Mesodermal cell (in vitro differentiated cells): ENCODE measurements around the gene PRPS2.

Experiments
- H3K27ac ChIP-seq: 2 replicates; pipeline ENCODE4 v1.7.0; 2013; ENCODE audit warnings: mild to moderate bottlenecking, low read depth, low read length, moderate library complexity; ENCODE audit not compliant: severe bottlenecking
- H3K36me3 ChIP-seq: 2 replicates; pipeline ENCODE4 v1.7.1; 2013; ENCODE audit warnings: mild to moderate bottlenecking, low read length, moderate library complexity; ENCODE audit not compliant: control insufficient read depth, insufficient read depth
- H3K4me1 ChIP-seq: one replicate; pipeline ENCODE4 v1.7.1; 2013; ENCODE audit warnings: mild to moderate bottlenecking, low read length; ENCODE audit not compliant: insufficient read depth, control insufficient read depth, poor library complexity, severe bottlenecking
- H3K4me3 ChIP-seq: 2 replicates; pipeline ENCODE4 v1.7.0; 2013; ENCODE audit warnings: low read length, control low read depth, mild to moderate bottlenecking; ENCODE audit not compliant: insufficient read depth, poor library complexity, severe bottlenecking; ENCODE audit errors: extremely low read depth
- H3K9me3 ChIP-seq: 2 replicates; pipeline ENCODE4 v1.7.1; 2013; ENCODE audit warnings: mild to moderate bottlenecking, low read length, moderate library complexity; ENCODE audit not compliant: control insufficient read depth
- WGBS, 2 experiments: methylation state at CpG; one replicate each; pipeline ENCODE4 v1.1.5; 2013; ENCODE audit warnings: missing lambda C conversion rate in 2 of 2; ENCODE audit not compliant: insufficient coverage in 2 of 2; 5-methylcytosine and 5-hydroxymethylcytosine counted together

The PRPS2 gene

DNA sequence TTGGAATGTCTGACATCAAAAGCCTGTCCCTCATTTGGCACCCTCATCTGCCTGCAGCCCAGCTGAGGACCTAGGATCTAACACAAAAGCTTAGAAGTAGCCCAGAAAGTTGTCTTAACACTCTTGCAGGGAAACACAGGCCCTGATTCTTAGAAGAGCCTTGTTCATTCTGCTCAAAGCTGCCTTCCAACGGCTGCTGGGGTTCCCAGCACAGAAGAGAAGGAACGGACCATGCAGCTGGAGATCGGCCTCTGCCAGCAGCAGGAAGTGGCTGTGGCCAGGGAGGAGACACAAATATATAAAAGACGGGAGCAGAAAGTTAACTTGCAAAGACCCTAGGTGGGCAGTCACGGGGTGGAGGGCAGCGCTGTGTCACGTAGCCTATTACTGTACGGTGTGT lies 20.4 kb downstream of the PRPS2 start:
- Histone ChIP-seq H3K27ac (no peak overlapping the region), H3K4me1 (no peaks in the 10 kb centered on the region), H3K4me3 (no peak overlapping the region), H3K9me3 (no peaks in the 10 kb centered on the region), H3K36me3 (peaks cover 8% of the 10 kb centered on the region)
- 92% methylated on average over 5 to 8 of the region's 8 CpGs for WGBS, 2 experiments

DNA sequence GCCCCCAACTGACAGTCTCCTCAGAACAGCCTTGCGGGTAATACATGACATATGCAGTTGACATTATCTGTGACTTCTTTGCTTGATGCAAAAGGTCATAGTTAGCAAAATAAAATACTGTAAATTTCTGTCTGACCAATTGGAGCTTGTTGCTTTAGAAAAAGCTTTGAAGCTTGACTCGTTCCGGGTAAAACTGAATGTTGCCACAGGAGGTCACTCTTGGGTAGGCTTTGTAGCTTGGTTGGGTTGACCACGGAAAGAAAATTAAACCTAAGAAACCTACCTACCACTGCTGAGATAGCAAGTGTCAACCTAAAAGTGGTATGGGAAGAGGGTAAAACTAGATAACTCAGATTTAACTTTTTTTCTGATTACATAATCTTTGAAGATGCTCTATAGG lies 23.2 kb downstream of the PRPS2 start:
- WGBS, 2 experiments = no CpG with 5 or more reads among the region's 4 CpGs
- Histone ChIP-seq H3K36me3 (peaks cover 8% of the 10 kb centered on the region), H3K4me1 (no peaks in the 10 kb centered on the region), H3K27ac (no peak overlapping the region), H3K4me3 (no peak overlapping the region), H3K9me3 (no peaks in the 10 kb centered on the region)

DNA sequence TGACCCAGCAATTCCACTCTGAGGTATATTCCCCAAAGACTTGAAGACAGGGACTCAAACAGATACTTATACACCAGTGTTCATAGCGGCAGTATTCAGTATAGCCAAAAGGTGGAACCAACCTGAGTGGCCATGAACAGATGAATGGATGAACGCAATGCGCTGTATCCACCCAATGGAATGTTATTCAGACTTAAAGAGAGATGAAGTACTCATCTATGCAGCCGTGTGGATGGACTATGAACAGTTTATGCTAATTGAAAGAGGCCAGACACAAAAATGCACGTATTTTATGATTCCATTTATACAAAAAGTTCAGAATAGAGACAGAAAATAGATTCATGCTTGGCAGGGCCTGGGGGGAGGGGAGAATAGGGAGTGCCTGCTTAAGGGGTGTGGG lies 26.3 kb downstream of the PRPS2 start:
- WGBS, 2 experiments = 50 to 67% methylated on average over 2 to 3 of the region's 5 CpGs
- Histone ChIP-seq H3K36me3 (peaks cover 16% of the 10 kb centered on the region), H3K27ac (no peak overlapping the region), H3K4me1 (no peaks in the 10 kb centered on the region), H3K9me3 (no peaks in the 10 kb centered on the region), H3K4me3 (no peak overlapping the region)

DNA sequence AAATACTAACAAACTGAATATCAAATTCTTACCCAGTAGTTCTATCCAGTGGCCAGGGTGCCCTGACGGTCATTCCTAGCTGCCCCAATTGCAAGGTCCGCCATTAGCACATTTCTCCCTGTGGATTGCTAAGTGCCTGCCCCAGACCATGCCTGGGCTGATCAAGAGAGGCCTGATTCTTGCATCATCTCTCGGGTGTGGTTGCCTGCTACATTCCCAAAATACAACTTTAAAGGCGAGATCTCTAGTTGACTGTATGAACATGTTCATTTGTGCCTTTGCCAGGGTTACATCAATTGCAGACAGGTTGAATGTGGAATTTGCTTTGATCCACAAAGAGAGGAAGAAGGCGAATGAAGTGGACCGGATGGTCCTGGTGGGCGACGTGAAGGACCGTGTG lies 28.0 kb downstream of the PRPS2 start:
- no peak overlapping the region for H3K4me3 ChIP-seq
- H3K9me3 ChIP-seq = no peaks in the 10 kb centered on the region
- H3K27ac ChIP-seq = no peak overlapping the region
- no peaks in the 10 kb centered on the region for H3K4me1 ChIP-seq
- peaks cover 22% of the 10 kb centered on the region for H3K36me3 ChIP-seq
- 95 to 100% methylated on average over 1 to 4 of the region's 9 CpGs for WGBS, 2 experiments

DNA sequence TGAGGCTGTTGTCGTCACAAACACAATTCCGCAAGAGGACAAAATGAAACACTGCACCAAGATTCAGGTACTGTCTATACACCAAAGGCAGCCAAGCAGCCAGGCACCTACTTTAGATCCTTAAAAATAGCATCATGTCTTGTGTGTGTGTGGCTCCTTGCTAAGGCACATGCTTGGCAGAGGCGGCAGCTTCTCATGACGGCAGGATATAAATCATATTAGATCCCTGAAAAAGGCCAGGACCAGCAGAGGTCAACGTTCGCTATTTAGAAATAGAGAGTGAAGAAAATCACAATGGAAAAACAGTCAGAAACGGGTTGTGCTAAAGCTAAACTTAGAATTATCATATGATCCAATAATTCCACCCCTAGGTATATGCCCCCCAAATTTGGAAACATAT lies 29.5 kb downstream of the PRPS2 start:
- Histone ChIP-seq H3K9me3 (no peaks in the 10 kb centered on the region), H3K36me3 (peaks cover 26% of the 10 kb centered on the region), H3K4me3 (no peak overlapping the region), H3K4me1 (peaks cover 3% of the 10 kb centered on the region), H3K27ac (no peak overlapping the region)
- WGBS, 2 experiments = no CpG with 5 or more reads among the region's 7 CpGs

DNA sequence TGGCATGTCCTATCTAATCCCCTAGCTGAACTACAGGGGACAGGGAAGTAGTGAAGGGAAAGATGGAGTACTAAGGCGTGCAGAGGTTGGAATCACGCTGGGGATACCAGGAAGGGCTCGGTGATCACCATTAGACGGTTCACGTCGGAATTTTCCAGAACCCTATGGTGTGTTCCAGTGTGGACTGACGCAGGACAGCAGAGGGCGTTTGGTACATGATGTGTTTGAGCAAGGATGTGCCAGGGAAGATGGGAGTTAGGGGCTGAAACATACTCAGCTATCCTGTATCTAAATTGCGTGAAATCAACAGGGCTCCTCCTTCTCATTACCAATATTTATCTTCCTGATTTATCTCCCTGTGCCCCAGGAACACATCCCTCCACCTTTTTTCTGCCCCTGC lies 33.7 kb downstream of the PRPS2 start:
- H3K4me1 ChIP-seq = peaks cover 5% of the 10 kb centered on the region
- 100% methylated on average over 3 to 4 of the region's 9 CpGs for WGBS, 2 experiments
- no peak overlapping the region for H3K27ac ChIP-seq
- peaks cover 20% of the 10 kb centered on the region for H3K36me3 ChIP-seq
- no peak overlapping the region for H3K4me3 ChIP-seq
- H3K9me3 ChIP-seq = no peaks in the 10 kb centered on the region

DNA sequence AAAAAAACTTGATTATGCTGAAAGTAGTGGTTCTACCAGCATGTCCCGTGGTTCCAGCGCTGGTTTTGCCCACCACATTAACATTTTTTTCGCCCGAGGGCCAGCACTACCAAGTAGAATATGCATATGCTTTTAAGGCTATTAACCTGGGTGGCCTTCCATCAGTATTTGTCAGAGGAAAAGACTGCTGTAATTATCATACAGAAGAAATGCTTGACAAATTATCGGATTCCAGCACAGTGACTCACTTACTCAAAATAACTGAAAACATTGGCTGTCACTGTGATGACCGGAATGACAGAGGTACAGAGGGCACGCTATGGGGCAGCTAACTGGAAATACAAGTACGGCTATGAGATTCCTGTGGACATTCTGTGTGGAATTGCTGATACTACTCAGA lies 34.6 kb downstream of the PRPS2 start:
- H3K36me3 ChIP-seq = peaks cover 14% of the 10 kb centered on the region
- no peak overlapping the region for H3K4me3 ChIP-seq
- H3K4me1 ChIP-seq = peaks cover 5% of the 10 kb centered on the region
- WGBS, 2 experiments = 100% methylated on average over 1 to 3 of the region's 8 CpGs
- no peak overlapping the region for H3K27ac ChIP-seq
- no peaks in the 10 kb centered on the region for H3K9me3 ChIP-seq

DNA sequence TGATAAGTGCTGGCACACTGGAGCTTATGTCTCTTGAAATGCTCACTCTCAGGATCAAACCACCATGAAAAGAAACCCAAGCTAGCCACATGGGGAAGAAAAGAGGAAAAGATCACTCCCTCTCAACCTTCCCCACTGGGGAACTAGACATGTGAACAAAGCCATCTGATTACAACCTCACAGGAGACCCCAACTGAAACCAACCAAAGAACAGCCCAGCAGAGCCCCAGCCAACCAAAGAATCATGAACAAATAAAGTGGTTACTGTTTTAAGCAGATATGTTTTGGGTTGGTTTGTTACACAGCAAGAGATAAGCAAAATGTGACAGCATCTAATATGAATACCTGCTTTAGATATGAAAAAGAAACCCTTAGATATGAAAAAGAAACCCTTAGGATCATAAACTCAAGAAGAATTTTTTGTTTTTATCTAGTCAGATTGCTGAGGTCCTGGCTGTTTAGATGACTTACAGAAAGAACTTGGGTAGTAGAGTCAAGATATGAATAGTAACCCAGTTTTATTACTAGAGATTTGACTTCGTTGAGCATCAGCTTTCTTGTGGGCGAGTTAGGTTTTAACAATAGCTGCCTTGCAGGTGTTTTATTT lies 52.0 kb downstream of the PRPS2 start:
- Histone ChIP-seq H3K36me3 (no peaks in the 10 kb centered on the region), H3K27ac (no peak overlapping the region), H3K4me1 (no peaks in the 10 kb centered on the region), H3K9me3 (no peaks in the 10 kb centered on the region), H3K4me3 (no peak overlapping the region)
- WGBS, 2 experiments = 100% methylated on average over 1 of the region's 2 CpGs; no CpG with 5 or more reads in 1 of the 2 experiments

DNA sequence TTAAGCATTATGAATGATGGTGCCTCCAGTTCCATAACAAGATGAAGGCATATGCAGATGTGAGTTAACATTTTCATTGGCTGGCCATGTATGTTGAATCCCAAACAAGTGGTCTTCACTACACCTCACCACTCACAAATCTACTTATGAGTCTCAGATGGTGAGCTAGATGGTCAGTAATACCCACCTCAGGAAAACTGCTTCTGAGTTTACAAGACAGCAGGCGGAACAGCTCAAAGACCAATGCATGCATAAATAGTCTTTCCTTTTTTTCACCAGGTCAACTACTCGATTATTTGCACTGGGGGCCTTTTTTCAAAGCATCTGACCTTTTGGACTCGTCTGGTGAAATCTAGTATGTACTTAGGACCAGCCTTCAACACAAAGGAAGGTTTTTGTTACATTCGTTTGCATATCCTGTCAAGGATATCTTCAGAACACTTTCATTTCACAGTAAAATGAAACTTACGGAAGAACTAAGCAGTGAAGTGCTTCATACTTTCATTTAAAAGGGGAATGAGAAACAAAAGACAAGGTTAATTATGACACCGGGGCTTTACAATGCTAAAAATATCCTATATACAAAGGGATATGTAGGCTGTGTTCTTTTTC lies 52.6 kb downstream of the PRPS2 start:
- 83% methylated on average over 1 of the region's 6 CpGs for WGBS, 2 experiments
- Histone ChIP-seq H3K4me1 (no peaks in the 10 kb centered on the region), H3K4me3 (no peak overlapping the region), H3K9me3 (no peaks in the 10 kb centered on the region), H3K36me3 (no peaks in the 10 kb centered on the region), H3K27ac (no peak overlapping the region)

DNA sequence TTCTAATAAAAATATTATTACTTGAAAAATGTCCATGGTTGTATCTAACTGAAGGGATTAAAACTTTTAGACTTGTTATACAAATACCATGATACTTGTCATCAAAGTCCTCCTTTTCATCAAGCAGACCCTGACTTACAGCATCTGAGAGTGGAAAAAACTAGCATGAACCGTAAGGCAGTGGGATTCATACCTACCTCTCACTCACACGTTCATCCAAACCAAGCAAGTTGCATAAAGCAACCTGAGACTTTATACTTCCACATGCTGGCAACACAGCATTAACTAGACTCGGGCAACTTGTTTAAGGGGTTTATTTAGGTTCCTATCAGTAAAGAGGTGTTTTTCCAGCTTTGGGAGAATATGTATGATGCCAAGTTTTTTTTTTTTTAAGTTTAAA lies 53.1 kb downstream of the PRPS2 start:
- no CpG with 5 or more reads among the region's 3 CpGs for WGBS, 2 experiments
- Histone ChIP-seq H3K4me3 (no peak overlapping the region), H3K27ac (no peak overlapping the region)

DNA sequence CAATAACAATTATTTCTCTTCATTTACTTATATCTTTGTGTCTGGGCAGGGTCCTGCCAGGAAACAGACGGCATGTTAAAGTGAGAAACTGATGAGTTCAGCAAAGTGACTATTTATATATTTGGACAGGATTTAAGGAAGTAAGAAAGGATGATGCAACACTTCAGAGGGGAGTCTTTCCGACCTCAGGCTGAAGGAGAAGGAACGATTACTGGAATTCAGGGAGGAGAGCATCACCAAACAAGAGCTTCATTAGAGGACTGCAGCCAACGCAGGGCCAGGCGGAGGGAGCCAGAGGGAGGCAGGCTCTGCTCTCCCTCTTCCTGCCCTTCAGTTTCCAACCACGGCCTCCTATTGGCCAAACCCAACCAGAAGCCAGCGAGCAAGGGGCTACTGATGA lies 74.1 kb downstream of the PRPS2 start:
- H3K27ac ChIP-seq = no peak overlapping the region
- H3K4me3 ChIP-seq = no peak overlapping the region
- no peaks in the 10 kb centered on the region for H3K36me3 ChIP-seq
- no peaks in the 10 kb centered on the region for H3K4me1 ChIP-seq
- H3K9me3 ChIP-seq = no peaks in the 10 kb centered on the region
- 76 to 87% methylated on average over 4 of the region's 7 CpGs for WGBS, 2 experiments

More for the DNA sequence above, 53.1 kb downstream of the PRPS2 start:
- no peaks in the 10 kb centered on the region for H3K36me3 ChIP-seq
- H3K9me3 ChIP-seq = no peaks in the 10 kb centered on the region
- no peaks in the 10 kb centered on the region for H3K4me1 ChIP-seq
